Measurements from ENCODE around the gene EFS. TPM values are rescaled to one million over a fixed set of nuclear protein-coding genes. Genes with fewer than 3 reads are reported as not detected.
"Not testable (repeated sequence)": the region's sequence is repeated elsewhere in the genome, so short reads cannot be mapped to it uniquely, and the experiment has no call there.

EFS gene
- total RNA-seq, 2 donors from 2014 or later, result 1.1 to 2.3 TPM

- no peaks in the 10 kb centered on the region for H3K27me3 ChIP-seq
- no peak overlapping the region for H3K27ac ChIP-seq
- H3K9me3 ChIP-seq, result no peaks in the 10 kb centered on the region
- no peaks in the 10 kb centered on the region for H3K36me3 ChIP-seq
- intact Hi-C loops (cut with DNase I), result no loop called here
- H3K4me3 ChIP-seq, result no peak overlapping the region
- H3K4me1 ChIP-seq, result no peaks in the 10 kb centered on the region
- TF ChIP-seq CTCF (IDR thresholded peaks at IDR 0.05), result no peak
- no peak overlapping the region for H3K9ac ChIP-seq (ENCODE audit: low read depth in 2 of 2, low read length in 2 of 2)
- no peak for DNase-seq
These were observed 20.5 kb downstream of the EFS start for GRCh38 chr14:23344481-23344880.

DNA sequence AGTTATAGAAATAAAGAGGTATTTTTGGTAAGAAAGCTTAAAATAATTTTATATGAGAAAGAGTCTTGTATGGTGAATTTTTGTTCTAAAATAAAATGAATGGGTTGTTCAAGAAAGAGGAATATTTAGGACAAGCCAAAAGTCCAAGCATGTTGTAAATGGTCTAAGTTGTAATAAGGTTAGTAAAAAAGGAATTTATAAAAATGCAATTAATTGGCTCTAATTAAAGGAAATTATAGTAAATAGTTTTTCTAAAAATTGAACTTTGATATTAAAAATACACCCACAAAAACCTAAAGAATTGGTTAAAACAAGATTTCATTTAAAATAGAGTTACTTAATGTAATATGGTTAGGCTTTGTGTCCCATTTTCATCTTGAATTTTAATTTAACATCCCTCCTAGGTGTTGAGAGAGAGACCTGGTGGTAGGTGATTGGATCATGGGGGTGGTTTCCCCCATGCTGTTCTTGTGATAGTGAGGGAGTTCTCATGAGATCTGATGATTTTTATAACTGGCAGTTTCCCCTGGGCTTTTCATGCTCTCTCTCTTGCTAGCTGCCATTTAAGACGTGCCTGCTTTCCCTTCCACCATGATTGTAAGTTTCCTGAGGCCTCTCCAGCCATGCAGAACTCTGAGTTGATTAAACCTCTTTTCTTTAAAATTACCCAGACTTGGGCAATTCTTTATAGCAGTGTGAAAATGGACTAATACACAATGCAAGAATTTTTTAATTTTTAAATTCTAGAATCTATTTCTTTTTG lies 25.3 kb downstream of the EFS start:
- no peak for DNase-seq
- Histone ChIP-seq H3K4me3 (no peak overlapping the region), H3K27me3 (no peaks in the 10 kb centered on the region), H3K9ac (ENCODE audit: low read depth in 2 of 2, low read length in 2 of 2) (no peak overlapping the region), H3K36me3 (no peaks in the 10 kb centered on the region), H3K9me3 (no peaks in the 10 kb centered on the region), H3K4me1 (no peaks in the 10 kb centered on the region), H3K27ac (no peak overlapping the region)
- no peak for TF ChIP-seq CTCF (IDR thresholded peaks at IDR 0.05)
- intact Hi-C loops (cut with DNase I), result no loop called here

- Histone ChIP-seq H3K36me3 (no peaks in the 10 kb centered on the region), H3K4me1 (no peaks in the 10 kb centered on the region), H3K27me3 (no peaks in the 10 kb centered on the region), H3K9ac (ENCODE audit: low read depth in 2 of 2, low read length in 2 of 2) (no peak overlapping the region), H3K27ac (no peak overlapping the region), H3K4me3 (no peak overlapping the region), H3K9me3 (no peaks in the 10 kb centered on the region)
- no peak for TF ChIP-seq CTCF (IDR thresholded peaks at IDR 0.05)
- DNase-seq, result peak; percentile 3
- intact Hi-C loops (cut with DNase I), result no loop called here
These were observed 29.3 kb downstream of the EFS start for GRCh38 chr14:23335623-23336022.

DNA sequence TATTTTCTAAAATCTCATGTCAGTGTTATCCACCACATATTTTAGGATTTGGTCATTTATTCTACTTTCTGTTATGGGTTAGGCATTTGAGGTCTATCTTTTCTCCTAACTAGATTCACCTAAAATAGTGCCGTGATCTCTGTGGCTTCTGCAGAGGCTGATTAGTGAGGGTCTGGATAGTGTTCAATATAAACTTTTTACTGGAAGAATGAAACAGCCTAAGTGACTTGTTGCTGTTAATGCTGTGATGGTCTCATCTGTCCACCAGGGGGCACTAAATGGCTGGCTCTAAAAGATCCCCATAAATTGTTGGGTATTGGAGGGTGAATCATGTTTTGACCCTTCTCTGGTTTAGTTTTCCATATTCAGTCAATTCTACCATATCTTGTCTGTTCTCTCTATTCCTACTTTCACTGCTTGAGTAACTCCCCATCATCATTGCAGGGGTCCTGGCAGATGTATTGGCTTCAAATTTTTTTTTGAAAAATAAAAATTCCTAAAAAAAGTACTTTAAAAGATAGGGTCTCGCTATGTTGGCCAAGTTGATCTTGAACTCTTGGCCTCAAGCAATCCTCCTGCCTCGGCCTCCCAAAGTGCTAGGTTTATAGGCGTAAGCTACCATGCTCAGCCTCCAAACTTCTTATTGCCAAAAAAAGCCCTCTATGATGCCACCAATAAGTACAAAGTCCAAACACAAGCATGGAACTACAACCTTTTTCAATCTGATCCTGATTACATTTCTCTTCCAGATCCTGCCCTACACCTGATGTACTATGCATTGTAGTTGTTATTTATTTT lies 36.8 kb downstream of the EFS start:
- H3K9me3 ChIP-seq, result no peaks in the 10 kb centered on the region
- H3K9ac ChIP-seq (ENCODE audit: low read depth in 2 of 2, low read length in 2 of 2), result no peak overlapping the region
- peaks cover 10% of the 10 kb centered on the region for H3K36me3 ChIP-seq
- no peaks in the 10 kb centered on the region for H3K4me1 ChIP-seq
- H3K27ac ChIP-seq, result no peak overlapping the region
- no peaks in the 10 kb centered on the region for H3K27me3 ChIP-seq
- TF ChIP-seq CTCF (IDR thresholded peaks at IDR 0.05), result peak; percentile 90
- DNase-seq, result peak; percentile 79
- intact Hi-C loops (cut with DNase I), result loop anchor here (5.0 to 10.0 kb wide), 4 partner anchors 54 to 147 kb away; no protein-coding TSS in a partner anchor
- H3K4me3 ChIP-seq, result no peak overlapping the region

DNA sequence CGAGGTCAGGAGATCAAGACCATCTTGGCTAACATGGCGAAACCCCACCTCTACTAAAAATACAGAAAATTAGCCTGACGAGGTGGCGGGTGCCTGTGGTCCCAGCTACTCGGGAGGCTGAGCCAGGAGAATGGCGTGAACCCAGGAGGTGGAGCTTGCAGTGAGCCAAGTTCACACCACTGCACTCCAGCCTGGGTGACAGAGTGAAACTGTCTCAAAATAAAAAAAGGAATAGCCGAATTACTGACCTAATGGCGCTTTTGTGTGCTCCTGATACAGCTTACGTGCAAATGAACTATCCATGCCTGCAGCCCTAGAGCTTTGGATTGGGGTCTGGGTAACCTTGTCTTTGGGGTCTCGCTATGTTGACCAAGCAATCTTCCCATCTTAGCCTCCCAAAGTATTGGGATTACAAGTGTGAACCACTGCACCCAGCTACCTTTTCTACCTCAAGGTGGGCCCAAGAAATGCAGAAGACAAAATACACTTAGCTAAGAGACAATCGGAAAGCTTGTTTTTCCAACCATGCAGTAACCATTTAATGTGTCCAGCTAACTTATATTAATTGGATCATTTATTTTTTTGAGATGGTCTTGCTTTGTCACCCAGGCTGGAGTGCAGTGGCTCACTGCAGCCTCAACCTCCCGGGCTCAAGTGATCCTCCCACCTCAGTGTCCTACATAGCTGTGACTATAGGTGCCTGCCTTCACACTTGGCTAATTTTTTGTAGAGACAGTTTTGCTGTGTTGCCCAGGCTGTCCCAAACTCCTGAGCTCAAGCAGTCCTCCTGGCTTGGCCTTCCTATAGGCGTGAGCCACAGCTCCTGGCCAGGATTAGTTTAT lies 38.3 kb downstream of the EFS start:
- intact Hi-C loops (cut with DNase I), result loop anchor here (5.0 to 10.0 kb wide), 4 partner anchors 56 to 148 kb away; no protein-coding TSS in a partner anchor
- Histone ChIP-seq H3K4me3 (no peak overlapping the region), H3K36me3 (peaks cover 10% of the 10 kb centered on the region), H3K27me3 (no peaks in the 10 kb centered on the region), H3K9me3 (no peaks in the 10 kb centered on the region), H3K4me1 (no peaks in the 10 kb centered on the region), H3K9ac (ENCODE audit: low read depth in 2 of 2, low read length in 2 of 2) (no peak overlapping the region), H3K27ac (no peak overlapping the region)
- no peak for DNase-seq
- TF ChIP-seq CTCF (IDR thresholded peaks at IDR 0.05), result no peak

GRCh38 chr14:23325746-23326145 lies 39.2 kb downstream of the EFS start:
- not testable (repeated sequence) for H3K4me3 ChIP-seq; H3K27me3 ChIP-seq; DNase-seq; H3K9me3 ChIP-seq; H3K4me1 ChIP-seq; H3K9ac ChIP-seq (ENCODE audit: low read depth in 2 of 2, low read length in 2 of 2); H3K27ac ChIP-seq
- H3K36me3 ChIP-seq, result peaks cover 10% of the 10 kb centered on the region
- intact Hi-C loops (cut with DNase I), result loop anchor here (5.0 to 10.0 kb wide), 4 partner anchors 57 to 149 kb away; no protein-coding TSS in a partner anchor
